Fibroblast of lung (primary cell): ENCODE data around the gene NEK1. TPM values are rescaled to one million over a fixed set of nuclear protein-coding genes. Genes with fewer than 3 reads are reported as not detected.
"Not testable (repeated sequence)": the region's sequence is repeated elsewhere in the genome, so short reads cannot be mapped to it uniquely, and the experiment has no call there.

Experiments
- DNase-seq, 2 donors: peaks; one replicate each; pipeline versions ENCODE4 v3.0.0 to v3.0.0-alpha.2; 2010; ENCODE audit warnings: low read depth in 2 of 2
- H2AFZ ChIP-seq: 2 replicates; pipeline ENCODE4 v1.5.1; 2012; ENCODE audit warnings: low read length, control low read depth, inconsistent platforms
- H3K27ac ChIP-seq: 2 replicates; pipeline ENCODE4 v1.5.1; 2011; ENCODE audit warnings: low read length, control low read depth; ENCODE audit not compliant: insufficient read depth
- H3K27me3 ChIP-seq: 2 replicates; pipeline ENCODE4 v1.5.1; 2011; ENCODE audit warnings: mild to moderate bottlenecking, low read length; ENCODE audit not compliant: control insufficient read depth, insufficient read depth
- H3K36me3 ChIP-seq: 2 replicates; pipeline ENCODE4 v1.5.1; 2011; ENCODE audit warnings: low read length; ENCODE audit not compliant: control insufficient read depth, insufficient read depth
- H3K4me1 ChIP-seq: 2 replicates; pipeline ENCODE4 v1.5.1; 2011; ENCODE audit warnings: low read length; ENCODE audit not compliant: control insufficient read depth, insufficient read depth; ENCODE audit errors: extremely low read depth
- H3K4me2 ChIP-seq: 2 replicates; pipeline ENCODE4 v1.5.1; 2011; ENCODE audit warnings: low read length, control low read depth; ENCODE audit not compliant: insufficient read depth; ENCODE audit errors: extremely low read depth
- H3K4me3 ChIP-seq, 4 experiments: fragments of 200-600 bp in 1 of 4; sonication (generic) in 1 of 4; replicated peaks in 1 of 4; 2 replicates each; pipeline ENCODE4 v1.5.1; 2011 to 2016; ENCODE audit warnings: low read length in 4 of 4, low read depth in 3 of 4, mild to moderate bottlenecking in 3 of 4, control low read depth in 2 of 4, inconsistent platforms in 1 of 4, mixed read lengths in 1 of 4; ENCODE audit not compliant: insufficient read depth in 1 of 4; ENCODE audit errors: control extremely low read depth in 1 of 4
- H3K79me2 ChIP-seq: 2 replicates; pipeline ENCODE4 v1.5.1; 2012; ENCODE audit warnings: mild to moderate bottlenecking, low read length, inconsistent platforms; ENCODE audit not compliant: control insufficient read depth, insufficient read depth
- H3K9ac ChIP-seq: 2 replicates; pipeline ENCODE4 v1.5.1; 2011; ENCODE audit warnings: mild to moderate bottlenecking, low read length, control low read depth; ENCODE audit not compliant: insufficient read depth
- H3K9me3 ChIP-seq: 2 replicates; pipeline ENCODE4 v1.5.1; 2012; ENCODE audit warnings: low read depth, low read length; ENCODE audit not compliant: control insufficient read depth, insufficient read depth
- H4K20me1 ChIP-seq: 2 replicates; pipeline ENCODE4 v1.5.1; 2011; ENCODE audit warnings: low read length; ENCODE audit not compliant: control insufficient read depth, insufficient read depth; ENCODE audit errors: extremely low read depth
- CTCF ChIP-seq, 2 donors: IDR thresholded peaks in 1 of 2; conservative IDR thresholded peaks in 1 of 2; 1 replicate in 1 of 2; 2 replicates in 1 of 2; pipeline ENCODE4 v1.5.1; 2011 to 2012; ENCODE audit warnings: low read length in 2 of 2, control low read depth in 1 of 2, inconsistent platforms in 1 of 2, low read depth in 1 of 2, mild to moderate bottlenecking in 1 of 2
- EZH2 ChIP-seq: IDR thresholded peaks from 2 replicates; pipeline ENCODE4 v1.5.1; 2012; ENCODE audit warnings: low read length, control low read depth, mild to moderate bottlenecking; ENCODE audit errors: missing control alignments
- polyA plus RNA-seq, 2 donors: library from polyadenylated mRNA; depleted of rRNA in 1 of 2; stranded (reverse) in 1 of 2; unstranded in 1 of 2; fragments of >200 nt; gene quantifications; 2 replicates each; pipeline ENCODE4 v1.2.1, GENCODE V29; 2011 to 2012; ENCODE audit warnings: missing spikeins in 1 of 2
- total RNA-seq: library from RNA; depleted of rRNA; stranded (reverse); fragments of >200 nt; gene quantifications from 2 replicates; pipeline ENCODE4 v1.2.1, GENCODE V29; 2014

NEK1 gene
- total and polyA plus RNA-seq, 2 donors (not counting 1 experiment from before 2014, with no cell fraction given) = 8.6 to 17.0 TPM

- TF ChIP-seq CTCF (conservative IDR thresholded peaks at IDR 0.05 in 1 of 2, IDR thresholded peaks at IDR 0.05 in 1 of 2; ENCODE audit: low read depth in 1 of 2, low read length in 2 of 2) (no peak), EZH2 (no peak)
- DNase-seq = no peak
- H3K79me2 ChIP-seq = no peaks in the 10 kb centered on the region
Observed at GRCh38 chr4:169506903-169507302, 105.5 kb downstream of the NEK1 start.

GRCh38 chr4:169499907-169500306 is 112.5 kb downstream of the NEK1 start:
- not testable (repeated sequence) for H3K79me2 ChIP-seq, DNase-seq

More at GRCh38 chr4:169506903-169507302, 105.5 kb downstream of the NEK1 start:
- no peaks in the 10 kb centered on the region for H4K20me1 ChIP-seq
- H3K4me1 ChIP-seq = no peaks in the 10 kb centered on the region
- H2AFZ ChIP-seq = no peak overlapping the region
- H3K9ac ChIP-seq = no peak overlapping the region
- no peak overlapping the region for H3K4me3 ChIP-seq
- H3K36me3 ChIP-seq = no peaks in the 10 kb centered on the region
- H3K4me2 ChIP-seq = no peak overlapping the region
- H3K9me3 ChIP-seq = no peaks in the 10 kb centered on the region
- no peaks in the 10 kb centered on the region for H3K27me3 ChIP-seq
- H3K27ac ChIP-seq = no peak overlapping the region

GRCh38 chr4:169494234-169494633 is 118.1 kb downstream of the NEK1 start:
- H3K4me3 ChIP-seq, H2AFZ ChIP-seq, H3K4me1 ChIP-seq, H3K79me2 ChIP-seq, H3K9me3 ChIP-seq, DNase-seq, H4K20me1 ChIP-seq, H3K36me3 ChIP-seq, H3K27me3 ChIP-seq, H3K4me2 ChIP-seq, H3K27ac ChIP-seq, H3K9ac ChIP-seq: not testable (repeated sequence)

More at GRCh38 chr4:169499907-169500306, 112.5 kb downstream of the NEK1 start:
- H4K20me1 ChIP-seq, H3K9ac ChIP-seq, H3K36me3 ChIP-seq, H3K4me1 ChIP-seq, H3K4me2 ChIP-seq, H3K27ac ChIP-seq, H3K27me3 ChIP-seq, H2AFZ ChIP-seq, H3K4me3 ChIP-seq, H3K9me3 ChIP-seq: not testable (repeated sequence)

GRCh38 chr4:169493164-169493524 is 119.2 kb downstream of the NEK1 start:
- TF ChIP-seq CTCF (conservative IDR thresholded peaks at IDR 0.05 in 1 of 2, IDR thresholded peaks at IDR 0.05 in 1 of 2; ENCODE audit: low read depth in 1 of 2, low read length in 2 of 2) = no peak
- TF ChIP-seq EZH2 = no peak
- Histone ChIP-seq H3K4me2 (no peak overlapping the region), H3K79me2 (no peaks in the 10 kb centered on the region), H3K4me3 (no peak overlapping the region), H3K27ac (no peak overlapping the region), H3K9ac (no peak overlapping the region), H3K9me3 (no peaks in the 10 kb centered on the region), H3K27me3 (no peaks in the 10 kb centered on the region), H2AFZ (no peak overlapping the region), H4K20me1 (no peaks in the 10 kb centered on the region), H3K36me3 (no peaks in the 10 kb centered on the region), H3K4me1 (no peaks in the 10 kb centered on the region)
- DNase-seq = no peak
